ENCODE results near the gene YIPF3. TPM values are rescaled to one million over a fixed set of nuclear protein-coding genes. Genes with fewer than 3 reads are reported as not detected.

YIPF3 gene
- polyA plus RNA-seq, 1 donor (not counting 4 experiments of a cell fraction or from before 2014, with no cell fraction given), result 136 TPM

DNA sequence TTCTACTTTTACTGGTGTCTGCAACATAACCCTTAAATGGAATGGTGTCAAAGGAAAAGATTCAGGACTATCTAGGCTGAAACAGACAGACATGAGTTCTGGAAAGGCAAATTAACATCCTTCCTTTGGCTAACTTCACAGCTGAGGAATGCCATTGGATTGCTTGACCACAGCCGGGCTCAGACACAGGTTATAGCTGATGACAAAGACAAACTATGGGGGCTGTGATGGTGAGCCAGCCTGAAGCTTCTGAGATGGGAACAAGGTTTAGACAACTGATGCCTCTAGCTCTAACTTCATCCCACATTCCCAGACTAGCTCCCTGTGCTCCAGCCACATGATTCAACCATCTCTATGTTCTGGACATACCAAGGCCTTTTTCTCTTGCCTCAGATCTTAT lies 15.5 kb upstream of the YIPF3 start:
- H2AFZ ChIP-seq (ENCODE audit: control insufficient read depth, low read length), result no peak overlapping the region
- no peaks in the 10 kb centered on the region for H4K20me1 ChIP-seq (ENCODE audit: control insufficient read depth, extremely low read depth, insufficient read depth, low read length)
- no peaks in the 10 kb centered on the region for H3K9me1 ChIP-seq (ENCODE audit: control insufficient read depth, extremely low read depth, insufficient read depth, low read length)
- H3K4me2 ChIP-seq (ENCODE audit: control insufficient read depth, extremely low read depth, insufficient read depth, low read depth, low read length), result no peak overlapping the region
- TF ChIP-seq, protein P1, sequence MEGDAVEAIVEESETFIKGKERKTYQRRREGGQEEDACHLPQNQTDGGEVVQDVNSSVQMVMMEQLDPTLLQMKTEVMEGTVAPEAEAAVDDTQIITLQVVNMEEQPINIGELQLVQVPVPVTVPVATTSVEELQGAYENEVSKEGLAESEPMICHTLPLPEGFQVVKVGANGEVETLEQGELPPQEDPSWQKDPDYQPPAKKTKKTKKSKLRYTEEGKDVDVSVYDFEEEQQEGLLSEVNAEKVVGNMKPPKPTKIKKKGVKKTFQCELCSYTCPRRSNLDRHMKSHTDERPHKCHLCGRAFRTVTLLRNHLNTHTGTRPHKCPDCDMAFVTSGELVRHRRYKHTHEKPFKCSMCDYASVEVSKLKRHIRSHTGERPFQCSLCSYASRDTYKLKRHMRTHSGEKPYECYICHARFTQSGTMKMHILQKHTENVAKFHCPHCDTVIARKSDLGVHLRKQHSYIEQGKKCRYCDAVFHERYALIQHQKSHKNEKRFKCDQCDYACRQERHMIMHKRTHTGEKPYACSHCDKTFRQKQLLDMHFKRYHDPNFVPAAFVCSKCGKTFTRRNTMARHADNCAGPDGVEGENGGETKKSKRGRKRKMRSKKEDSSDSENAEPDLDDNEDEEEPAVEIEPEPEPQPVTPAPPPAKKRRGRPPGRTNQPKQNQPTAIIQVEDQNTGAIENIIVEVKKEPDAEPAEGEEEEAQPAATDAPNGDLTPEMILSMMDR (optimal IDR thresholded peaks at IDR 0.05 in 1 of 3, IDR thresholded peaks at IDR 0.05 in 1 of 3, conservative IDR thresholded peaks at IDR 0.05 in 1 of 3; ENCODE audit: extremely low read depth in 1 of 3, insufficient read depth in 2 of 3, low read length in 3 of 3), result no peak
- no peak for TF ChIP-seq EZH2 (IDR thresholded peaks at IDR 0.05; ENCODE audit: low read length)
- H3K4me3 ChIP-seq (ENCODE audit: control insufficient read depth in 2 of 3, extremely low read depth in 1 of 3, insufficient read depth in 2 of 3, low read depth in 1 of 3, low read length in 3 of 3), result no peak overlapping the region
- H3K9me3 ChIP-seq (ENCODE audit: control insufficient read depth, low read depth, low read length), result no peaks in the 10 kb centered on the region
- no peaks in the 10 kb centered on the region for H3K4me1 ChIP-seq (ENCODE audit: control insufficient read depth, extremely low read depth, insufficient read depth, low read length)
- DNase-seq (ENCODE audit: low read depth, low spot score) (no peak), FAIRE-seq (no peak)
- dilution Hi-C loops (cut with MboI; ENCODE audit: extremely low pct_ligation_motif_present, low sequenced_read_pairs), result no loop called here
- H3K27ac ChIP-seq (ENCODE audit: control insufficient read depth, insufficient read depth, low read length), result no peak overlapping the region
- H3K9ac ChIP-seq (ENCODE audit: control insufficient read depth, extremely low read depth, insufficient read depth, low read length), result no peak overlapping the region
- no peaks in the 10 kb centered on the region for H3K27me3 ChIP-seq (ENCODE audit: control insufficient read depth, extremely low read depth, insufficient read depth, low read length)
- H3K79me2 ChIP-seq (ENCODE audit: control insufficient read depth, insufficient read depth, low read length), result no peaks in the 10 kb centered on the region
- H3K36me3 ChIP-seq (ENCODE audit: control insufficient read depth in 2 of 2, extremely low read depth in 1 of 2, insufficient read depth in 2 of 2, low read length in 2 of 2), result peaks cover 39 to 42% of the 10 kb centered on the region in 2 experiments

DNA sequence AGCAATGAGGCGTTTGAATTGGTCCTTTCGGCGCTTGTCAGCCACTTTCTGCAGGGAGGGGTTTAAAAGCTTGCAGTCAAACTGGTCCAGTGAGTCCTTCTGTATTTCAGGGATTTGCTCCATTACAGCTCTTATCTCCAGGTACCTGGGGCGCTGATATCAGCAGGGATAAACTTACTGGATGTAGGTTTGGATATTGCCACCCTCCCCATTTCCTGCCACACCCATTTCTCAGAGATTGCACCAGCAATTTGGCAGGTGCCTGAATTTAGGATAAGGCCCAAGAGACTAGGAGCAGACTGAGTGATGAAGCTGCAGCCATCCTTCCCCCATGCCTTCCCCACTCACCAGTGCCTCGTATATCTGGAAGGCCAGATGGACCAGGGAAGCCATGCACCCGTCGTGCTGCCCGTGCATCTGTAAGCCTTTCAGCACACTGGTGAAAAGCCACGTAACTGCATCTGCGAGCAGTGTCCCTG lies 7.8 kb upstream of the YIPF3 start:
- DNase-seq (ENCODE audit: low read depth, low spot score) (no peak), FAIRE-seq (no peak)
- Histone ChIP-seq H3K27ac (ENCODE audit: control insufficient read depth, insufficient read depth, low read length) (peak overlapping the region; percentile 23), H3K4me2 (ENCODE audit: control insufficient read depth, extremely low read depth, insufficient read depth, low read depth, low read length) (no peak overlapping the region), H3K4me1 (ENCODE audit: control insufficient read depth, extremely low read depth, insufficient read depth, low read length) (peaks cover 8% of the 10 kb centered on the region), H3K79me2 (ENCODE audit: control insufficient read depth, insufficient read depth, low read length) (peaks cover 7% of the 10 kb centered on the region), H3K27me3 (ENCODE audit: control insufficient read depth, extremely low read depth, insufficient read depth, low read length) (no peaks in the 10 kb centered on the region), H3K9me1 (ENCODE audit: control insufficient read depth, extremely low read depth, insufficient read depth, low read length) (no peaks in the 10 kb centered on the region), H3K9ac (ENCODE audit: control insufficient read depth, extremely low read depth, insufficient read depth, low read length) (no peak overlapping the region), H3K4me3 (ENCODE audit: control insufficient read depth in 2 of 3, extremely low read depth in 1 of 3, insufficient read depth in 2 of 3, low read depth in 1 of 3, low read length in 3 of 3) (no peak overlapping the region), H4K20me1 (ENCODE audit: control insufficient read depth, extremely low read depth, insufficient read depth, low read length) (peaks cover 6% of the 10 kb centered on the region), H2AFZ (ENCODE audit: control insufficient read depth, low read length) (no peak overlapping the region), H3K36me3 (ENCODE audit: control insufficient read depth in 2 of 2, extremely low read depth in 1 of 2, insufficient read depth in 2 of 2, low read length in 2 of 2) (peaks cover 51 to 83% of the 10 kb centered on the region in 2 experiments), H3K9me3 (ENCODE audit: control insufficient read depth, low read depth, low read length) (no peaks in the 10 kb centered on the region)
- dilution Hi-C loops (cut with MboI; ENCODE audit: extremely low pct_ligation_motif_present, low sequenced_read_pairs), result no loop called here
- TF ChIP-seq EZH2 (IDR thresholded peaks at IDR 0.05; ENCODE audit: low read length), result no peak
- TF ChIP-seq, protein P1 (optimal IDR thresholded peaks at IDR 0.05 in 1 of 3, IDR thresholded peaks at IDR 0.05 in 1 of 3, conservative IDR thresholded peaks at IDR 0.05 in 1 of 3; ENCODE audit: extremely low read depth in 1 of 3, insufficient read depth in 2 of 3, low read length in 3 of 3), result no peak
